Stimulated activated effector memory CD8-positive, alpha-beta T cell treated with anti-CD3 and anti-CD28 coated beads, Interleukin-12 subunit alpha, Interleukin-12 subunit beta, amount 100 ng/mL, for 72 hours (primary cell): ENCODE data around the gene APBA2.

Experiments used
- ATAC-seq: fragments of 150-1000 bp; cut with Tn5 transposase; 2 replicates; pipeline ENCODE4 v1.10.0; 2021
- DNase-seq, 2 donors: peaks; one replicate each; pipeline ENCODE4 v3.0.0; 2021 to 2022; ENCODE audit warnings: low spot score in 2 of 2
- H3K27ac Mint-ChIP-seq: one replicate; pipeline ENCODE4 v1.8.0; 2022; ENCODE audit warnings: mild to moderate bottlenecking, mixed read lengths
- H3K36me3 Mint-ChIP-seq: one replicate; pipeline ENCODE4 v1.8.0; 2022; ENCODE audit warnings: mild to moderate bottlenecking, mixed read lengths
- H3K4me1 Mint-ChIP-seq: one replicate; pipeline ENCODE4 v1.8.0; 2022; ENCODE audit warnings: mixed read lengths
- H3K4me3 Mint-ChIP-seq: one replicate; pipeline ENCODE4 v1.8.0; 2022; ENCODE audit warnings: mild to moderate bottlenecking, mixed read lengths
- H3K9me3 Mint-ChIP-seq: one replicate; pipeline ENCODE4 v1.8.0; 2022; ENCODE audit warnings: mixed read lengths

The APBA2 gene

DNA sequence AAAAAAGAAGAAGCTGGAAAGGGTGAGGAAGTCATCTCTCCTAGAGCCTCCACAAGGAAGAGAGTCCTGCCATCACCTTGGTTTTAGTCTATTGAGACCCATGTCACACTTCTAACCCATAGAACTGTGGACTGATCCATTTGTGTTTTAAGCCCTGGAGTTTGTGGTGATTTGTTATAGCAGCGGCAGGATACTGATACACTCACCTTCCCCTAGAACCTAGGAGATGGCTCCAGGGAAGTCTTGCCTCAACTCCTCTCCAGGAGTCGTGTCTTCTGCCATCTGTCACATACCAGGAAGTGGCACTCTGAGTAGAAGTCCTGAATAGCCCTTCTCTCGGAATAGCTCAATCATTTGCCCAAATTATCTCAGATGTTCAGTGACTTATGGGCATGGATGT lies 14.6 kb upstream of the APBA2 start:
- Mint-ChIP-seq H3K4me3 (no peak overlapping the region), H3K9me3 (no peaks in the 10 kb centered on the region), H3K36me3 (no peaks in the 10 kb centered on the region), H3K4me1 (peaks cover 5% of the 10 kb centered on the region), H3K27ac (no peak overlapping the region)
- no peak for ATAC-seq
- no peak for DNase-seq

GRCh38 chr15:28873006-28873405 lies 12.8 kb upstream of the APBA2 start:
- no peak overlapping the region for H3K4me3 Mint-ChIP-seq
- peak overlapping the region; percentile 29 for H3K27ac Mint-ChIP-seq
- H3K9me3 Mint-ChIP-seq = no peaks in the 10 kb centered on the region
- ATAC-seq (no peak), DNase-seq (no peak)
- no peaks in the 10 kb centered on the region for H3K36me3 Mint-ChIP-seq
- H3K4me1 Mint-ChIP-seq = peaks cover 5% of the 10 kb centered on the region

- DNase-seq (no peak), ATAC-seq (no peak)
- no peak overlapping the region for H3K4me3 Mint-ChIP-seq
- no peaks in the 10 kb centered on the region for H3K36me3 Mint-ChIP-seq
- H3K4me1 Mint-ChIP-seq = peaks cover 5% of the 10 kb centered on the region
- H3K27ac Mint-ChIP-seq = peak overlapping the region; percentile 29
- no peaks in the 10 kb centered on the region for H3K9me3 Mint-ChIP-seq
Measured at GRCh38 chr15:28873585-28874190, 12.1 kb upstream of the APBA2 start.

- H3K27ac Mint-ChIP-seq = no peak overlapping the region
- ATAC-seq = no peak
Measured at GRCh38 chr15:28875461-28876000, 10.2 kb upstream of the APBA2 start.

DNA sequence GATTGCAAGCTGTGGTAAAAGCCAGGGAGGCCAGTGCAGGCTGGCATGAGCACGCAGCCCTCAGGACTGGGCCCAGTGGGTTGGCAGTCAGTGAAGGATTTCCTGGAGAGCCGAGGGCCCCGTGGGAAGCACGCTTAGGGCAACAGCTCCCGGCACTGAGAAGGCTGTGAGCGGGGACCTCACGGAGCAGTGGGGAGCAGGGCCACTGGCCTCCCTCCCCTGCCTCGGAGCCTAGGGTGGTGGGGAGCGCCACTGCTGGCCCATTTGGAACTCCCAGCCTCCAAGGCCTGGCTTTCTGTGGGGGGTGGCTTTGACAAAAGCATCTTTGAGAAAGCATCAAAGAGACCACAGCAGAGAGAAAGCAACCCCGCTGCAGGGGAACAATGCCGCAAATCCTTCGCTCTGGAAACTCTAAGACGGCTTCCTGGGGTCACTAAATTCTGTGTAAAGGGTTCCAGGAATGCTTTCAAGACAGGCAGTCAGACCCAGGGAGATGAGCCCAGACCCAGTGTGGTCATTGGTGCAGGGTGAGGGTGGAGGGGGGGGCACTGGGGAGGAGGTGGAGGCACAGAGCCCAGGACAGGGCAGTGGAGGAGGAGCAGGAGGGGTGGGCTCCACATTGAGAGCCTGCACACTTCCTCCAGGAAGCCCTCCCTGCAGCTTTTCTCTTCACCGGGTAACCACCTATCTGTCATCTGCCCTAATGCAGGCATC lies 9.5 kb upstream of the APBA2 start:
- no peaks in the 10 kb centered on the region for H3K9me3 Mint-ChIP-seq
- peaks cover 5% of the 10 kb centered on the region for H3K4me1 Mint-ChIP-seq
- no peak for ATAC-seq
- no peak overlapping the region for H3K27ac Mint-ChIP-seq
- no peaks in the 10 kb centered on the region for H3K36me3 Mint-ChIP-seq
- no peak for DNase-seq
- H3K4me3 Mint-ChIP-seq = no peak overlapping the region

More at GRCh38 chr15:28875461-28876000, 10.2 kb upstream of the APBA2 start:
- Mint-ChIP-seq H3K36me3 (no peaks in the 10 kb centered on the region), H3K4me3 (no peak overlapping the region), H3K9me3 (no peaks in the 10 kb centered on the region), H3K4me1 (peaks cover 5% of the 10 kb centered on the region)
- DNase-seq = no peak

DNA sequence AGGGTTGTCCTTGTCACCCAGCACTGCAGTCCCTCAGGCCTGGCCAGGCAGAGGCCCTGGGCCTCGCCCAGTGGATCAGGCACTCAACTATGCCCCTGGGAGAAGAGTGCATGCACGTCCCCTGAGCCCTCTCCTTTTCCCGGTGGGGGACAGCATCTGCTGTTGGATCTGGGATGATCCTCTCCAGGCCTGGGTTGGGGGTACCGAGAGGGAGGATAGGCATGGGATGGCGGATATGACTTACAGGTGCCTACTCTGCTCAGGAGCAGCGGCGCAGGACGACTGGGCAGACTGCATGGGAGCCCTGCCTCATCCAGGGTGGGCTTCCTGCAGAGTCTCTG lies 9.0 kb upstream of the APBA2 start:
- Mint-ChIP-seq H3K4me3 (no peak overlapping the region), H3K27ac (no peak overlapping the region), H3K4me1 (peaks cover 5% of the 10 kb centered on the region), H3K9me3 (no peaks in the 10 kb centered on the region), H3K36me3 (no peaks in the 10 kb centered on the region)
- DNase-seq = no peak
- no peak for ATAC-seq

GRCh38 chr15:28878209-28878608 lies 7.6 kb upstream of the APBA2 start:
- Mint-ChIP-seq H3K36me3 (no peaks in the 10 kb centered on the region), H3K4me3 (no peak overlapping the region), H3K9me3 (no peaks in the 10 kb centered on the region)

GRCh38 chr15:28879551-28879950 lies 6.2 kb upstream of the APBA2 start:
- no peak overlapping the region for H3K27ac Mint-ChIP-seq
- no peak overlapping the region for H3K4me3 Mint-ChIP-seq
- no peak for DNase-seq
- no peak for ATAC-seq
- H3K36me3 Mint-ChIP-seq = no peaks in the 10 kb centered on the region
- no peaks in the 10 kb centered on the region for H3K4me1 Mint-ChIP-seq
- H3K9me3 Mint-ChIP-seq = no peaks in the 10 kb centered on the region

More at GRCh38 chr15:28878209-28878608, 7.6 kb upstream of the APBA2 start:
- Mint-ChIP-seq H3K27ac (no peak overlapping the region), H3K4me1 (peaks cover 2% of the 10 kb centered on the region)
- ATAC-seq (no peak), DNase-seq (no peak)

DNA sequence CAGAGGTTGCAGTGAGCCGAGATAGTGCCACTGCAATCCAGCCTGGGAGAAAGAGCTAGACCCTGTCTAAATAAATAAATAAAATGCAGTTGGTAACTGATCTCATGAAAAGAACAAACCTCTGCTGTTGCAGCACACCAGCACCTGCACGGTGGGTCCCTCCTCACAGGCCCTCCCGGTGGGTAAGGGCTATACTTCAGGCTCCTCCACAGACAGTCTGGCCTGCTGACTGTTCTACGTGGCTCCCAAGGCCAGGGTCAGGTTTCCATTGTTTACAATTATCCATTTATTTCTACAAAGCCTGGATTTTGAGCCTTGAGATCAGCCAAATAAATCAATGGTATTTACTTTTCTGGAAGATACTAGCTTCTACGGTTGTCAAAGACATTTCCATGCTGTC lies 5.1 kb upstream of the APBA2 start:
- no peaks in the 10 kb centered on the region for H3K36me3 Mint-ChIP-seq
- ATAC-seq = no peak
- no peaks in the 10 kb centered on the region for H3K4me1 Mint-ChIP-seq
- no peaks in the 10 kb centered on the region for H3K9me3 Mint-ChIP-seq
- H3K27ac Mint-ChIP-seq = no peak overlapping the region
- no peak overlapping the region for H3K4me3 Mint-ChIP-seq
- DNase-seq = no peak

GRCh38 chr15:28881170-28881569 lies 4.6 kb upstream of the APBA2 start:
- DNase-seq (no peak), ATAC-seq (no peak)
- Mint-ChIP-seq H3K36me3 (no peaks in the 10 kb centered on the region), H3K4me1 (no peaks in the 10 kb centered on the region), H3K27ac (no peak overlapping the region), H3K4me3 (no peak overlapping the region), H3K9me3 (no peaks in the 10 kb centered on the region)

GRCh38 chr15:28881600-28881999 lies 4.2 kb upstream of the APBA2 start:
- Mint-ChIP-seq H3K36me3 (no peaks in the 10 kb centered on the region), H3K9me3 (no peaks in the 10 kb centered on the region), H3K4me3 (no peak overlapping the region), H3K4me1 (no peaks in the 10 kb centered on the region), H3K27ac (no peak overlapping the region)
- DNase-seq = no peak
- no peak for ATAC-seq

DNA sequence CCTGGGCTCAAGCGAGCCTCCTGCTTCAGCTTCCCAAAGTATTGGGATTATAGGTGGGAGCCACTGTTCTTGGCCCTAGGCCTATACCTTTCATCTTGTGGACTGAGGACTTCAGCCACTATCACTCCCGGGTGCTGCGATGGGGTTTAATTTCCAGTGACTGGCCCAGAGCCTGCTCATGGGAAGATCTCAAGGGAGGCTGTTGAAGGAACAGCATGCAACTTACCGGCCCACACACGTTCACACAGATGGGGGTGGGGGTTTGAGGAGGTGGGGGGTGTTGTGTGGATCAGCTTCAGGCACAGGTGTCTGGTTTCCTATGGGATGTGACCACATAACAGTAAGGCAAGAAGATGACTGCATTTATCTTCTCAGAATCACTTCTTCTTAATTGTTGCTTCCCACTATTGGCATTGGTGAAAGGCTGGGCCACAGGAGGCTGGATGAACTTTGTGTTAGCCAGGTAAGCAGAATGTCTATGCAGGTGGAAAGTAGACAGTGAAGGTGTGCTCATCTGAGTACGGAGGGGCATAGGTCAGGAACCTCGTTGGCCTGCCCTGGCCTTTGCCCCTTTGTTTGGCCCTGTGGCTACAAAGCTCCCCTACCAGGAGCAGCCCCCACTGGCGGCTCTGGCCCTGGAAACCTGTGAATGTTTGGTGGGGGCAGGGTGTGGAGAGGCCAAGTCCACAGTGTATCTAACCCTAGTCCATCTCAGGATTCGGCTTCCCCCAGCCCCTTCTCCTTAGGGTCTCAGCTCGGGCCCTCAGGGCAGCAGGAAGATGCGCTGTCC lies 1.4 kb upstream of the APBA2 start:
- DNase-seq (no peak), ATAC-seq (no peak)
- no peaks in the 10 kb centered on the region for H3K4me1 Mint-ChIP-seq
- no peaks in the 10 kb centered on the region for H3K9me3 Mint-ChIP-seq
- H3K27ac Mint-ChIP-seq = no peak overlapping the region
- H3K4me3 Mint-ChIP-seq = peak overlapping the region; percentile 47
- H3K36me3 Mint-ChIP-seq = no peaks in the 10 kb centered on the region

DNA sequence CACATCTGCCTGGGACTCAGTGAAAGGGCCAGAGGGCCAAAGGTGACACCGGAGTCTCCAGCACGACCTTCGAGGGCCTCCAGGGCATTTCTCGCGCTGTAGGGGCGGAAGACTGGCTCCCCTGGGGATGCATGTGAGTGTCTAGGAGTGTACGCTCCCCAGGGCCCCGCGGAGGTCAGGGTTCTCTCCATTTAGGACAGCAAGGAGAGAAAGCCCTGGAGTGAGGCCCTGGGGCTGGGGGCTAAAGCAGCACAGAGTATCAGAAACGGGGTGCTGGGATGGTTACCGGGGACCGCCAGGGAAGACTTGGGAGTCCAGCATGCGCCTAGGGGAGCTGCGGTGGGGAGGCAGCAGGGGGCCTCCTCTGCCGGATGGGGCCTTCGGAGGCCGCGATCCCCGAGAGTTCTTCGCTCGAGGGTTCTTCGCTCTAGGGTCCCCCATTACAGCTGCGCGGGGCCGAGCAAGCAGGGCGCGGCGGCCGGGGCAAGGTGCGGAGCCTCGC lies 595 bp upstream of the APBA2 start:
- peaks cover 8% of the 10 kb centered on the region for H3K4me1 Mint-ChIP-seq
- no peaks in the 10 kb centered on the region for H3K36me3 Mint-ChIP-seq
- no peak for ATAC-seq
- DNase-seq = peak in 1 of 2 donors; percentile 51
- H3K9me3 Mint-ChIP-seq = no peaks in the 10 kb centered on the region
- H3K4me3 Mint-ChIP-seq = peak overlapping the region; percentile 47
- no peak overlapping the region for H3K27ac Mint-ChIP-seq

DNA sequence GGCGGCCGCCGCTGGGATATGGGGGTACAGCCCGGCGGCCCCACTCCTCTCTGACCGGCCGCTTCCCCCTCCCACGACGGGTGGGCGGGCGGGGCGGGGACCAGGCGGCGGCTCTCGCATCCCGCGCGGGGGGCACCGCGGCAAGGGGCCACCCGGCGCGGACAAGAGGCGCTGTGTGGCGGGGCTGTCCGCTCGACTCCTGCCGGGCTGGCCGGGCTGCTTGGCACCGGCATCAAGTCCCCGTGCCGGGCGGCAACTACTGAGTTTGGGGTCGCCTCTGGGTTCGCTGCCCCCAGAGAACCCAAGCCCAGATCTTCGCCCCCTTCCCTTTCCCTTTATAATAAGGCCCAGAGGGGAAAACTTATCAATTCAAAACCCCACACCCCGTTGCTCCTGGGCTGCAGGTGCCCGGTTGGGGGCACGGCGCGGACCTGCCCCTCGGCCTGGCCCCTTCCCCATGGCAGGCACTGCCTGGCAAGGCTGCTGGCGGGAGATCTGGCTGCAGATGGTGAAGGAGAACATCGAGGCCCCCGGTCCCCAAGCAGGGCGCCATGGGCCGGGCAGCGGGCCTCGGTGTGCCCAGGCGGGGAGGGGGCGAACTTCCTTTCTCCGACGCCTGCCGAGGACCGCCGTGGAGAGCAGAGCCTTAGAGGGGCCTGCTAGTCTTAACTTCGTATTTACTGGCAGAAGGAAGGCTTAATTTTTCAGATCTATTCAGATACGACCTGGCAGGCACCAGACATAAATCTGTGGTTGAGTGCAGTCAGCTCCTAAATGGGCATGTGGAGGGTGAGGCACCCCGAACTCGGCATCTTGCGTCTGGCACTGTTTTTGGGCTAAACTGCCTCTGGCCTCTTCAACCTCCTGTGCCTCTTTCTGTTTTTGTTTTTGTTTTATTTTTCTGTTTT lies 911 bp downstream of the APBA2 start:
- H3K27ac Mint-ChIP-seq = no peak overlapping the region
- peak overlapping the region; percentile 41 for H3K4me3 Mint-ChIP-seq
- H3K9me3 Mint-ChIP-seq = no peaks in the 10 kb centered on the region
- no peak for ATAC-seq
- DNase-seq = no peak
- H3K4me1 Mint-ChIP-seq = peaks cover 21% of the 10 kb centered on the region
- no peaks in the 10 kb centered on the region for H3K36me3 Mint-ChIP-seq
